K562 (cell line): ENCODE data around the gene COX4I2. TPM values are rescaled to one million over a fixed set of nuclear protein-coding genes. Genes with fewer than 3 reads are reported as not detected.

Experiments
- CHAMP1 ChIP-seq: fragments of 450-650 bp; IDR thresholded peaks from 2 replicates; pipeline ENCODE4 v1.6.1; 2016; ENCODE audit warnings: mild to moderate bottlenecking
- CUX1 ChIP-seq: fragments of 200-800 bp; sonication (Bioruptor generic); IDR thresholded peaks from 2 replicates; pipeline ENCODE4 v1.6.1; 2016; ENCODE audit warnings: missing genetic modification characterization, missing compliant biosample characterization
- EGR1 ChIP-seq: fragments of 450-650 bp; conservative IDR thresholded peaks from 2 replicates; pipeline ENCODE4 v1.6.1; 2017; ENCODE audit warnings: mild to moderate bottlenecking
- ETV6 ChIP-seq, 3 experiments: fragments of 150-350 bp in 1 of 3; sonication (generic) in 1 of 3; formaldehyde crosslinking in 1 of 3; IDR thresholded peaks; 2 replicates each; pipeline versions ENCODE4 v1.6.1 to v1.8.0; 2014 to 2022; ENCODE audit warnings: borderline replicate concordance in 2 of 3, low read depth in 2 of 3, antibody characterized with exemption in 1 of 3, low read length in 1 of 3, mild to moderate bottlenecking in 1 of 3, missing genetic modification reagents in 1 of 3
- MYNN ChIP-seq, 2 experiments: sonication (generic); formaldehyde crosslinking in 1 of 2; IDR thresholded peaks; 2 replicates each; pipeline versions ENCODE4 v1.5.0 to v1.6.1; 2016 to 2020; ENCODE audit warnings: antibody characterized with exemption in 1 of 2, missing genetic modification reagents in 1 of 2
- ZNF518B ChIP-seq: fragments of 250-450 bp; sonication (Bioruptor Pico); IDR thresholded peaks from 2 replicates; pipeline ENCODE4 v1.5.0; 2021; ENCODE audit warnings: mild to moderate bottlenecking, moderate library complexity
- polyA plus RNA-seq, 8 experiments: library from polyadenylated mRNA; depleted of rRNA in 4 of 8; stranded (reverse) in 5 of 8; unstranded in 3 of 8; fragments of >200 nt; fragmentation: Nextera tagmentation in 2 of 8; fragmentation: Illumina TruSeq in 1 of 8; extraction: Ambion mirVana in 2 of 8; extraction: Trizol in 1 of 8; gene quantifications; 2 replicates each; pipeline versions ENCODE4 v1.2.1 to v1.2.3, GENCODE V29; 2011 to 2014; ENCODE audit warnings: inconsistent platforms in 1 of 8, missing spikeins in 1 of 8
- total RNA-seq, 7 experiments: library from RNA; depleted of rRNA in 6 of 7; stranded (reverse); fragments of >200 nt in 6 of 7; fragmentation: Illumina TruSeq in 2 of 7; extraction: Trizol in 2 of 7; gene quantifications; 2 replicates each; pipeline versions ENCODE4 v1.2.1 to v1.2.3, GENCODE V29; 2011 to 2021; ENCODE audit warnings: low replicate concordance in 1 of 7

Gene COX4I2
- total and polyA plus RNA-seq, 9 of the 15 experiments (the other 6 are each of a cell fraction or from before 2014, with no cell fraction given): not detected

- TF ChIP-seq CUX1 (CRISPR knock-in tag) (no peak), ETV6 (IDR thresholded peaks at IDR 0.05; ENCODE audit: borderline replicate concordance in 1 of 2, low read depth in 2 of 2, low read length in 1 of 2) (no peak), ETV6 (CRISPR knock-in tag; IDR thresholded peaks at IDR 0.05; ENCODE audit: borderline replicate concordance) (peak; percentile 25; the same call in 1 of the 2 replicates), CHAMP1 (no peak), MYNN (IDR thresholded peaks at IDR 0.05) (peak; percentile 14; the same call in 1 of the 2 replicates), MYNN (CRISPR knock-in tag; IDR thresholded peaks at IDR 0.05) (no peak), ZNF518B (CRISPR knock-in tag) (no peak), EGR1 (peak; percentile 78)
These were observed 32.4 kb upstream of the COX4I2 start, which contains the start of gene ID1 (continued) for GRCh38 chr20:31605031-31605901.
